ENCODE results near the gene GPR68. TPM values are rescaled to one million over a fixed set of nuclear protein-coding genes. Genes with fewer than 3 reads are reported as not detected.

GPR68 gene
- total and polyA plus RNA-seq, 4 experiments from 2014 or later: 3.0 to 10.8 (median 9.5) TPM

DNA sequence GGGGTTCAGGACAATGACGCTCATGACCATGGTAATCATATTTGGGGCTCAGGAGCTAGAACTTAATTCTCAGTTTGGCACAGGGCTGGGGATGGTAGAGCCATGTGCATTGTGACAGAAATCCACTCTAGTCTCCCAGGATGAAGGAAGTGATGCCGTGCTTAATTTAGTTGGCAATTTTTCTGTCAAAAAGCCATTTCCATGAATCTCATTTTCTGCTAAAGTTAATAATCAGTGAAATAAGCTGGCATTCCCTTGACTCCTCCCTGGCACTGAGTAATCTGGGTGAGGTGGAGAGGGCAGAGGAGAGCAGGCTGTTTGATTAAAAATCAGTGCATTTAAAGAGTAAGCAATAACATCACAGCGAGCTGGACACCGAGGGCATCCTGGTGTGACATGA is 45.0 kb upstream of the GPR68 start:
- no peak overlapping the region for H3K27ac ChIP-seq (ENCODE audit: low read depth, low read length)
- ChIA-PET CTCF (ENCODE audit: partially characterized antibody) (interaction anchor here (0.5 to 25.0 kb wide), 4 partner anchors 8 to 115 kb away, joined by 3 to 480 read pairs (median 5); no protein-coding TSS in a partner anchor), POLR2A (ENCODE audit: partially characterized antibody) (no interaction called here)
- no peaks in the 10 kb centered on the region for H3K27me3 Mint-ChIP-seq
- peaks cover 12% of the 10 kb centered on the region for H3K4me1 ChIP-seq (ENCODE audit: insufficient read depth, low read length)
- H3K4me3 Mint-ChIP-seq: peak overlapping the region in 1 of 8 donors; percentile 25
- no peaks in the 10 kb centered on the region for H3K9me3 ChIP-seq (ENCODE audit: control insufficient read depth in 1 of 2, low read length in 2 of 2)
- peaks cover 4 to 19% (median 6%) of the 10 kb centered on the region in 4 donors for H3K4me1 Mint-ChIP-seq
- H3K36me3 Mint-ChIP-seq: peaks cover 67 to 92% of the 10 kb centered on the region in 2 donors
- H3K36me3 ChIP-seq (ENCODE audit: insufficient read depth, low read length): peaks cover 93% of the 10 kb centered on the region
- H3K27ac Mint-ChIP-seq: peak overlapping the region in 4 of 7 donors; percentile 22 to 71 (median 30)
- intact Hi-C loops (cut with micrococcal nuclease): loop anchor here (5.0 kb wide), 1 partner anchor 62 kb away; no protein-coding TSS in a partner anchor
- H3K27me3 ChIP-seq (ENCODE audit: insufficient read depth, low read length): no peaks in the 10 kb centered on the region
- DNase-seq: no peak
- H3K4me3 ChIP-seq (ENCODE audit: low read length in 2 of 2): no peak overlapping the region
- H3K9me3 Mint-ChIP-seq: peaks cover 0 to 9% (median 0%) of the 10 kb centered on the region in 8 donors

DNA sequence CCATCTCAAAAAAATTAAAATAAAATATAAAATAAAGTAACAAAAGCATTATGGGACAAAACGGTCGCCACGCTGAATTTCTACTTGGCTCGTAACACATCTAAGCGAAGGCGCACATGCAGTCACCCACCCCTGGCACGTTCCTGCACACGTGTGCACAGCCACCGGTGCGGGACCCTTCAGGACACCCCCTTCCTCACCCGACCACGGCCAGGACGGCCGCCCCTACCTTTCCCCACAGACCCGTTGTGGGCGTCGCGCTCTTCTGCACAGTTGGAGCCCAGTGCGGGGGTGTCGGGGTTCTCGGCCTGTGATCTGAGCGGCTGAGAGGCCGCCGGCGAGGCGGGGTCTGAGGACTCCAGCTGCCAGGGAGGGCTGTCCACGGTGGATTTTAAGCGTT is 44.4 kb upstream of the GPR68 start:
- H3K4me1 Mint-ChIP-seq: peaks cover 3 to 19% (median 6%) of the 10 kb centered on the region in 4 donors
- Histone ChIP-seq H3K4me1 (ENCODE audit: insufficient read depth, low read length) (peaks cover 12% of the 10 kb centered on the region), H3K27me3 (ENCODE audit: insufficient read depth, low read length) (no peaks in the 10 kb centered on the region), H3K9me3 (ENCODE audit: control insufficient read depth in 1 of 2, low read length in 2 of 2) (no peaks in the 10 kb centered on the region), H3K4me3 (ENCODE audit: low read length in 2 of 2) (no peak overlapping the region), H3K27ac (ENCODE audit: low read depth, low read length) (no peak overlapping the region), H3K36me3 (ENCODE audit: insufficient read depth, low read length) (peaks cover 93% of the 10 kb centered on the region)
- peak overlapping the region in 1 of 7 donors; percentile 41 for H3K27ac Mint-ChIP-seq
- H3K36me3 Mint-ChIP-seq: peaks cover 67 to 92% of the 10 kb centered on the region in 2 donors
- H3K27me3 Mint-ChIP-seq: no peaks in the 10 kb centered on the region
- H3K9me3 Mint-ChIP-seq: peaks cover 0 to 9% (median 0%) of the 10 kb centered on the region in 8 donors
- DNase-seq: no peak
- CTCF ChIA-PET (ENCODE audit: partially characterized antibody): interaction anchor here (0.5 to 25.0 kb wide), 12 partner anchors 8 to 132 kb away, joined by 3 to 480 read pairs (median 5); partner anchors contain the start of gene GPR68
- POLR2A ChIA-PET (ENCODE audit: partially characterized antibody): no interaction called here
- no peak overlapping the region for H3K4me3 Mint-ChIP-seq
- intact Hi-C loops (cut with micrococcal nuclease): loop anchor here (5.0 kb wide), 1 partner anchor 62 kb away; no protein-coding TSS in a partner anchor

DNA sequence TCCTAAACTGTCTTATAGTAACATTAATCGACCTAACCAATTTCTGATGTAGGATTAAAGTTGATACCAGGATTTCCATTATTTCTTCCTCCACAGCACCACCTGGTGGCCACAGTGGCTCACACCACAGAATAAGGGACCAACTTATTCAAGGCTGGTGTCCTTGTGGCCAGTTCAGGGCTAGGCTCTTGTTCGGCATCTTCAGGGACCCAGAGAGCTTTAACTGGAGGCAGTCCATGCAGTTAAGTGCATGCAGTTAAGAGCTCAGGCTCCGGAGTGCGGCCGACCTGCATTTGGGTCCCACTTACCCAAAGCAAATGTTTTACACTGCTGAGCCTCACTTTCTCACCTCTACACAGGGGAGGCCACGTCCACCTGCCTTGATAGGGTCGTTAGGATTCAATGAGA is 42.0 kb upstream of the GPR68 start:
- Histone ChIP-seq H3K27ac (ENCODE audit: low read depth, low read length) (no peak overlapping the region), H3K4me3 (ENCODE audit: low read length in 2 of 2) (no peak overlapping the region), H3K4me1 (ENCODE audit: insufficient read depth, low read length) (peaks cover 12% of the 10 kb centered on the region), H3K36me3 (ENCODE audit: insufficient read depth, low read length) (peaks cover 93% of the 10 kb centered on the region), H3K27me3 (ENCODE audit: insufficient read depth, low read length) (no peaks in the 10 kb centered on the region), H3K9me3 (ENCODE audit: control insufficient read depth in 1 of 2, low read length in 2 of 2) (no peaks in the 10 kb centered on the region)
- ChIA-PET POLR2A (ENCODE audit: partially characterized antibody) (interaction anchor here (0.7 to 2.5 kb wide), 5 partner anchors 30 to 110 kb away, joined by 3 to 18 read pairs (median 4); partner anchors contain the start of gene GPR68), CTCF (ENCODE audit: partially characterized antibody) (interaction anchor here (0.6 to 25.0 kb wide), 33 partner anchors 8 to 390 kb away, joined by 3 to 480 read pairs (median 4); partner anchors contain the start of gene GPR68)
- Mint-ChIP-seq H3K4me1 (peaks cover 3 to 19% (median 6%) of the 10 kb centered on the region in 4 donors), H3K4me3 (no peak overlapping the region), H3K27ac (peak overlapping the region in 6 of 7 donors; percentile 53 to 92 (median 76)), H3K36me3 (peaks cover 72 to 94% of the 10 kb centered on the region in 2 donors), H3K9me3 (peaks cover 0 to 10% (median 0%) of the 10 kb centered on the region in 8 donors), H3K27me3 (no peaks in the 10 kb centered on the region)
- intact Hi-C loops (cut with micrococcal nuclease): loop anchor here (1.0 to 5.0 kb wide), 5 partner anchors 40 to 384 kb away; no protein-coding TSS in a partner anchor
- peak; percentile 66 to 77 (median 74) for DNase-seq

DNA sequence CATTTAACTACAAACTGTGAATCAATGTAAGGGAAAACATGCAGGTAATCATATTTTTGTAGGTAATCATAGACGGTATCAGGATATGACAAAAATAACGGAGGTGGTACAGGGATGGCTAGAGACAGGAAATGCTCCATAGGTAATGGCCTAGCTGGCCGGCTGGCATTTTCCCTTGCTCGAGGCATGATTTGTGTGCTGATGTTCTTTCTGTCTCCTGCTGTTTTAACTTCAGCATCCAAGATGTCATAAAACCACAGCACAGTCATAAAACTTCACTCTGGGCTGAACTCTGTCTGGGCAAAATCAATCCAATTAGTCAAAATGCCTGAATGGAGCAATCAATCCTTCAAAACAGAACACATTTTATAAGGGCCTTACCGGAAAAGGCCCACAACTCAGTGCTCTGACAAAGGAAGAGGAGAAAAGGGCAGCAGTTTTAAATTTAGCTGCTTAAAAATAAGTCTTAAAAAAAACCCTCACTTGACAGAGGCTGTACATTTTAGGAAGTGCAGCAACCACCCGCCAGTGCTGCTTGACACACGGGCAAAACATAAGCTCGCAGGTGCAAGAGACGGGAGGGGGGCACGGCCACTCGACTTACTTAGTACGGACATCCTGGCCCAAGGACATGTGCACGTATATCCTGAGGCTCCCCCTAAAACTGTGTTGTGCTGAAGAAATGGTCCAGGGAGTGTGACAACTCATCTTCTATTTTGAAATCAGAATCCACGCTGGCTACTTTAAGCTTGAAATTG is 40.5 kb upstream of the GPR68 start:
- ChIA-PET POLR2A (ENCODE audit: partially characterized antibody) (interaction anchor here (0.6 to 2.5 kb wide), 6 partner anchors 31 to 111 kb away, joined by 3 to 18 read pairs (median 3); no protein-coding TSS in a partner anchor), CTCF (ENCODE audit: partially characterized antibody) (interaction anchor here (0.9 to 25.0 kb wide), 19 partner anchors 8 to 382 kb away, joined by 3 to 480 read pairs (median 4); partner anchors contain the start of gene GPR68)
- no peak overlapping the region for H3K4me3 Mint-ChIP-seq
- Histone ChIP-seq H3K9me3 (ENCODE audit: control insufficient read depth in 1 of 2, low read length in 2 of 2) (no peaks in the 10 kb centered on the region), H3K27ac (ENCODE audit: low read depth, low read length) (no peak overlapping the region), H3K36me3 (ENCODE audit: insufficient read depth, low read length) (peaks cover 93% of the 10 kb centered on the region), H3K4me1 (ENCODE audit: insufficient read depth, low read length) (peaks cover 12% of the 10 kb centered on the region), H3K27me3 (ENCODE audit: insufficient read depth, low read length) (no peaks in the 10 kb centered on the region), H3K4me3 (ENCODE audit: low read length in 2 of 2) (no peak overlapping the region)
- H3K27me3 Mint-ChIP-seq: no peaks in the 10 kb centered on the region
- peak overlapping the region in 3 of 7 donors; percentile 36 to 63 (median 57) for H3K27ac Mint-ChIP-seq
- no peak for DNase-seq
- intact Hi-C loops (cut with micrococcal nuclease): loop anchor here (5.0 kb wide), 1 partner anchor 58 kb away; no protein-coding TSS in a partner anchor
- peaks cover 3 to 19% (median 6%) of the 10 kb centered on the region in 4 donors for H3K4me1 Mint-ChIP-seq
- peaks cover 0 to 11% (median 0%) of the 10 kb centered on the region in 8 donors for H3K9me3 Mint-ChIP-seq
- H3K36me3 Mint-ChIP-seq: peaks cover 71 to 88% of the 10 kb centered on the region in 2 donors

DNA sequence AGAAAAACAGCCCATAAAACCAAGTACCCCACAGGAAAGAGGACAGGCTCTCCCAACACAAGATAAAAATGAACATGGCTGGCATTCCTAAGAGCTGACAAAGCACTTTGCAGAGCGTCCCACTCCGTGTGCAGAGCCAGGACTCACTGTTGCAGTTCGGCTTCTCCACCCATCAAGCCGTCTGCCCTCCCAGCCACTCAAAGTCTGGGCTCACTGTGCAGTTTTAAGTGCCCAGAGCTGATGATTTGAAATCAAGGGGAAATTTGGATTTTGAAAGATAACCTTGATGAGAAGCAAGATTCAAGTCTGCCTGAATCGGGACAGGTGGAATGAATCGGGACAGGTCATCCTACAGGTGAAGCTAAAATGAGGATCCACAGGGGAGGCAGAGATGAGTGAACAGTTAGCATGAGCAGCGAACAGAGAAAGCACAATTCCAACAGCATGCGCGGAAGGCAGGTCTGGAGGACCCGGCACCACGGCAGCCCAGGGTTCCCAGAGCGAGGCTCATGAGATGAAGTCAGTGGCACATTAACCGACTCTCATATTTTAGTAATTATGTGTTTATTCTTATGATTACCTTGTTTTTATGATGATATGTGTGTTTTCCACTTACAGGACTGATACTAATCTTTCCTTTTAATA is 39.8 kb upstream of the GPR68 start:
- H3K27ac ChIP-seq (ENCODE audit: low read depth, low read length): no peak overlapping the region
- intact Hi-C loops (cut with micrococcal nuclease): no loop called here
- H3K36me3 Mint-ChIP-seq: peaks cover 73 to 88% of the 10 kb centered on the region in 2 donors

DNA sequence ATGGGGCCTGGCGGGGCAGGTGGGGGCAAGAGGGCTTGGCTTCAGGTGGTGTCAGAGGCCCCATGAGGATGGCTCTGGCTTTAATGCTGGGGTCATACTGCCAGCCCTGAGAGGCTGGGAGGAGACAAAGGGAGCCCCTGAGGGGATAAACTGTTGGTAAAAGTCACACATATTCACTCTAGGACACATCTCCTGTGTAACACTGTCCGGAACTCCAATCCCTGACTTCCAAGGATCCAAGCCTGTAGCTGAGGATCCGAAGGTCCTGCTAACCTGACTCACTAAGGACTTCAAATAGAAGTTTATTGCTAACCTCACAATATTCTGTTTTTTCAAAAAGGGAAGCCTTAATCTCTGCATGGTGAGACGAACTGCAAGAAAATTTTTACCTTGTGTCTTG is 39.2 kb upstream of the GPR68 start:
- no peaks in the 10 kb centered on the region for H3K9me3 ChIP-seq (ENCODE audit: control insufficient read depth in 1 of 2, low read length in 2 of 2)
- no peaks in the 10 kb centered on the region for H3K27me3 ChIP-seq (ENCODE audit: insufficient read depth, low read length)
- Mint-ChIP-seq H3K36me3 (peaks cover 76 to 88% of the 10 kb centered on the region in 2 donors), H3K4me3 (no peak overlapping the region), H3K27me3 (no peaks in the 10 kb centered on the region), H3K4me1 (peaks cover 3 to 19% (median 6%) of the 10 kb centered on the region in 4 donors), H3K27ac (peak overlapping the region in 3 of 7 donors; percentile 35 to 60 (median 36)), H3K9me3 (peaks cover 0 to 11% (median 0%) of the 10 kb centered on the region in 8 donors)
- H3K27ac ChIP-seq (ENCODE audit: low read depth, low read length): no peak overlapping the region
- peaks cover 12% of the 10 kb centered on the region for H3K4me1 ChIP-seq (ENCODE audit: insufficient read depth, low read length)
- DNase-seq: no peak
- CTCF ChIA-PET (ENCODE audit: partially characterized antibody): interaction anchor here (25.0 kb wide), 1 partner anchor 109 kb away, joined by 480 read pairs; no protein-coding TSS in a partner anchor
- H3K36me3 ChIP-seq (ENCODE audit: insufficient read depth, low read length): peaks cover 96% of the 10 kb centered on the region
- H3K4me3 ChIP-seq (ENCODE audit: low read length in 2 of 2): no peak overlapping the region
- intact Hi-C loops (cut with micrococcal nuclease): no loop called here
- POLR2A ChIA-PET (ENCODE audit: partially characterized antibody): interaction anchor here (1.0 to 1.3 kb wide), 4 partner anchors 40 to 110 kb away, joined by 3 to 4 read pairs (median 4); no protein-coding TSS in a partner anchor

More for the DNA sequence above, 39.8 kb upstream of the GPR68 start:
- CTCF ChIA-PET (ENCODE audit: partially characterized antibody): interaction anchor here (1.5 to 25.0 kb wide), 3 partner anchors 90 to 381 kb away, joined by 4 to 480 read pairs (median 22); no protein-coding TSS in a partner anchor
- no peak overlapping the region for H3K4me3 ChIP-seq (ENCODE audit: low read length in 2 of 2)
- Mint-ChIP-seq H3K27ac (peak overlapping the region in 6 of 7 donors; percentile 23 to 87 (median 52)), H3K27me3 (no peaks in the 10 kb centered on the region), H3K9me3 (peaks cover 0 to 11% (median 0%) of the 10 kb centered on the region in 8 donors), H3K4me3 (no peak overlapping the region), H3K4me1 (peaks cover 3 to 19% (median 6%) of the 10 kb centered on the region in 4 donors)
- H3K36me3 ChIP-seq (ENCODE audit: insufficient read depth, low read length): peaks cover 94% of the 10 kb centered on the region
- no peaks in the 10 kb centered on the region for H3K27me3 ChIP-seq (ENCODE audit: insufficient read depth, low read length)
- POLR2A ChIA-PET (ENCODE audit: partially characterized antibody): interaction anchor here (1.1 to 1.3 kb wide), 3 partner anchors 41 to 110 kb away, joined by 3 to 4 read pairs (median 3); no protein-coding TSS in a partner anchor
- H3K4me1 ChIP-seq (ENCODE audit: insufficient read depth, low read length): peaks cover 12% of the 10 kb centered on the region
- DNase-seq: no peak
- no peaks in the 10 kb centered on the region for H3K9me3 ChIP-seq (ENCODE audit: control insufficient read depth in 1 of 2, low read length in 2 of 2)
